ENCODE results near the gene NOL9. TPM values are rescaled to one million over a fixed set of nuclear protein-coding genes. Genes with fewer than 3 reads are reported as not detected.

The NOL9 gene
- total RNA-seq, 4 donors from 2014 or later: 19.4 to 33.6 (median 27.5) TPM

DNA sequence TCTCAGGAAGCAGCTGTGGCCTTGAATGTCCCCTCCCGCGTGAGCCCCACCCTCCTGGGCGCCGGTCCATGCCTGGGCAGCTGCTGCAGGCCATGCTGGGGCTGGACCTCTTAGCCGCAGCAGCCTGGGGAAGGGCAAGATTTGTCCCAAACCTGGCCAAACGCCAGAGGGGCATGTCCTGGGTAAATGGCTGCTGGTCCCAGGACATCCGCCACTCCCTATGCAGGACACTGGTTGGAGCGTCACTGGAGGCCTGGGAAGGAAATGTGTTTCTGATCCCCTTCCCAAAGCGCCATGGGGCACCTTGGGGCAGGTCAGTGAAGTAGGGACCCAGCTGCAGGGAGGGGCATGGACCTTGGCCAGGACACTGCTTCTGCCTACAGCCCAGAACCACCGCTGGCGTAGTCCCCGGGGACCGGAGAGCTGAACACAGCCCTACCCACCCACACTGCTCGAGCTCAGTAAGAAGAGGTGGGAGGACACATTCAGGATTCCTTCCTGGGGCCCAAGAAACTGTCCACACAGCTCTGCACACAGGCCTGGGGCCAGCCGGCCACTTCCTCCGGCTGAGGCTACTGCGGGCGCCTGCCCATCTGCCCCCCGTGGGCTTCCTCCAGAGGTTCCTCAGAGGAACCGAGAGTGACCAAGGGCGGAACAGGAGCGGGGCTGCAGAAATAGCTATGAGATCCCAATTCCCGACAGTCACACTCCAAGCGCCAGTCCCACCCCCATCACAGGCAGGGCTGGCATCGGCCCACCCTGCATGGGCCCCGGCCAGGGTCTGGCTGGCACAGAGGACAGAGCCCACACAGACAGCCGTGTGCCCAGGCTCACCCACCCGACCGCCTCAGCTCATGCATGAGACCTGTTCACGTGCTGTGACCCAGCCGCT is 52.1 kb downstream of the NOL9 start:
- Histone ChIP-seq H3K27ac (no peak overlapping the region), H3K4me1 (peaks cover 30% of the 10 kb centered on the region), H3K9me3 (no peaks in the 10 kb centered on the region), H3K4me3 (no peak overlapping the region), H3K36me3 (no peaks in the 10 kb centered on the region), H3K27me3 (no peaks in the 10 kb centered on the region)
- TF ChIP-seq POLR2A (IDR thresholded peaks at IDR 0.05) (no peak), EP300 (IDR thresholded peaks at IDR 0.05) (no peak), POLR2AphosphoS5 (IDR thresholded peaks at IDR 0.05) (peak in 1 of 3 donors; percentile 3), CTCF (IDR thresholded peaks at IDR 0.05) (no peak)
- DNase-seq (ENCODE audit: low spot score in 2 of 2): peak in 1 of 2 donors; percentile 85
- WGBS: 33% methylated on average over 13 of the region's 31 CpGs

- no peak overlapping the region for H3K4me3 ChIP-seq
- TF ChIP-seq POLR2A (IDR thresholded peaks at IDR 0.05): no peak
- no peak for TF ChIP-seq POLR2AphosphoS5 (IDR thresholded peaks at IDR 0.05)
- no peak for TF ChIP-seq EP300 (IDR thresholded peaks at IDR 0.05)
- no peak for TF ChIP-seq CTCF (IDR thresholded peaks at IDR 0.05)
- DNase-seq (ENCODE audit: low spot score in 2 of 2): no peak
- no peak overlapping the region for H3K27ac ChIP-seq
- WGBS: 86% methylated on average over 10 of the region's 10 CpGs
- no peaks in the 10 kb centered on the region for H3K36me3 ChIP-seq
- peaks cover 38% of the 10 kb centered on the region for H3K4me1 ChIP-seq
- no peaks in the 10 kb centered on the region for H3K9me3 ChIP-seq
- H3K27me3 ChIP-seq: no peaks in the 10 kb centered on the region
Observed at GRCh38 chr1:6501279-6501813, 53.0 kb downstream of the NOL9 start.

DNA sequence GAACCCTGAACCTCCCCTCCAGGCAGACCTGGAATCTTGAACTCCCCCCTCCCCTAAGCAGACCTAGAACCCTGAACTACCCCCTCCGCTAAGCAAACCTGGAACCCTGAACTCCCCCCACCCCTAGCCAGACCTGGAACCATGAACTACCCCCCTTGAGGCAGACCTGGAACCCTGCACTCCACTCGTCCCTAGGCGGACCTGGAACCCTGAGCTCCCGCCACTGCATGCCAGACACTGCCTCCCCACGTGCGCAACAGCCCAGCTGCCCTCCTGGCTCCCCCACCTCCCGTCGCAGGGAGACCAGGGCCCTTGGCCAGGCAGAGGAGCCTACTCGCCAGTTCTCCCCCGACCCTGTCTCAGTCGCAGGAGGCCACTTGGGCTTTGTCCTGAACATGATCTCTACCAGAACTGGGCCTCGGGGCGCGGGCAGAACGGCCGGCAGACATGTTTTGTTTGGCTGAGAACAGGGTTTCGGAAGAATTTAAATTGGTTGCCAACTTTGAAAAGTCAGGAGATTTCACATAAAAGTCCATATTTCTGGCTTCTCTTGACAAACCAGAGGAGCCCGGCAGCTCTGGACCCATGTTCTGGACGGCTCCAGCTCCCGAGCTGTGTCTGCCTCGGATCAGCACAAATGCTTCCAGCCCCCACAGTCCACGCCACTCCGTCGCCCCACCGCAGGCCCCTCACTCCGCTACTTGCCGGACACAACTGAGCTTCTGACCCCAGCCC is 53.6 kb downstream of the NOL9 start:
- H3K9me3 ChIP-seq: no peaks in the 10 kb centered on the region
- DNase-seq (ENCODE audit: low spot score in 2 of 2): no peak
- WGBS: 69% methylated on average over 20 of the region's 27 CpGs
- no peaks in the 10 kb centered on the region for H3K27me3 ChIP-seq
- no peaks in the 10 kb centered on the region for H3K36me3 ChIP-seq
- TF ChIP-seq POLR2AphosphoS5 (IDR thresholded peaks at IDR 0.05) (no peak), POLR2A (IDR thresholded peaks at IDR 0.05) (no peak), CTCF (IDR thresholded peaks at IDR 0.05) (no peak), EP300 (IDR thresholded peaks at IDR 0.05) (no peak)
- no peak overlapping the region for H3K4me3 ChIP-seq
- no peak overlapping the region for H3K27ac ChIP-seq
- peaks cover 44% of the 10 kb centered on the region for H3K4me1 ChIP-seq

DNA sequence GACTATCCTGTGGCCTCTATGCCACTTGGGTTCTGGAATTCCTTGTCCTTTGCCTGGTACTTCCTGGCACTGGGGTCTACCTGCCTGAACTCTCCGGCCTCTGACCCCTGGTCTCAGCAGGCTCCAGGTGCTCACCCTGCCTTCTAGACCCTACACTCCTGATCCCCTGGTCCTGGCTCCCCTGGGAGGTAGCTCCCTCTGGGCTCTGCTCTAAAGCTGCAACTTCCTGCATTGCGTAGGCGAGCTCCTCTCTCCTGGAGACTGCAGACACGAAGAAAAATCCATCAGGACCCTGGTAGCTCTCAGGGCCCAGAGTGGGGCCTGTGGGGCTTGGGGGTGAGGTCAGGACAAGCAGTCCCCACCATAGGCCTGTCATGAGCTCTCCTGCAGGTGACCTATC is 55.0 kb downstream of the NOL9 start:
- DNase-seq (ENCODE audit: low spot score in 2 of 2): no peak
- Histone ChIP-seq H3K9me3 (no peaks in the 10 kb centered on the region), H3K27me3 (no peaks in the 10 kb centered on the region), H3K27ac (no peak overlapping the region), H3K36me3 (no peaks in the 10 kb centered on the region), H3K4me1 (peaks cover 54% of the 10 kb centered on the region), H3K4me3 (no peak overlapping the region)
- 70% methylated on average over 4 of the region's 4 CpGs for WGBS
- no peak for TF ChIP-seq EP300 (IDR thresholded peaks at IDR 0.05)
- no peak for TF ChIP-seq CTCF (IDR thresholded peaks at IDR 0.05)
- TF ChIP-seq POLR2AphosphoS5 (IDR thresholded peaks at IDR 0.05): no peak
- no peak for TF ChIP-seq POLR2A (IDR thresholded peaks at IDR 0.05)
